Tibial artery (tissue), 4 donors: ENCODE data around the gene LAMA2.

Experiments
- DNase-seq, 2 donors: peaks; one replicate each; pipeline ENCODE4 v3.0.0-alpha.2; 2019
- H3K27ac ChIP-seq, 2 donors: fragments of 200-600 bp; sonication (generic) in 1 of 2; 1 replicate in 1 of 2; 2 replicates in 1 of 2; pipeline ENCODE4 v1.5.1; 2018 to 2019; ENCODE audit warnings: mild to moderate bottlenecking in 1 of 2
- H3K27me3 ChIP-seq, 2 donors: fragments of 200-600 bp; sonication (generic) in 1 of 2; one replicate each; pipeline versions ENCODE4 v1.5.1 to v1.6.0; 2016 to 2019
- H3K36me3 ChIP-seq, 3 donors: fragments of 200-600 bp; sonication (generic) in 2 of 3; one replicate each; pipeline ENCODE4 v1.5.1; 2016 to 2019; ENCODE audit warnings: mild to moderate bottlenecking in 2 of 3
- H3K4me1 ChIP-seq, 4 donors: fragments of 200-600 bp; sonication (generic) in 2 of 4; 1 replicate in 3 of 4; 2 replicates in 1 of 4; pipeline ENCODE4 v1.5.1; 2016 to 2019
- H3K4me3 ChIP-seq, 2 donors: fragments of 200-600 bp; sonication (generic) in 1 of 2; 1 replicate in 1 of 2; 2 replicates in 1 of 2; pipeline ENCODE4 v1.5.1; 2018 to 2019; ENCODE audit warnings: mild to moderate bottlenecking in 2 of 2
- H3K9me3 ChIP-seq, 3 donors: fragments of 200-600 bp; sonication (generic) in 1 of 3; one replicate each; pipeline ENCODE4 v1.5.1; 2016 to 2019
- intact Hi-C: fragments of 100-400 bp; cut with DNase I; formaldehyde crosslinking; loops from one replicate; pipeline ENCODE4 v1.15.0; 2023; ENCODE audit warnings: low total_unique reads
- TF ChIP-seq, protein P1 (sequence below), 2 experiments: fragments of 200-600 bp in 1 of 2; fragments of 450-650 bp in 1 of 2; IDR thresholded peaks; one replicate each; pipeline ENCODE4 v1.5.1; 2017 to 2019; ENCODE audit warnings: antibody characterized with exemption in 2 of 2, mild to moderate bottlenecking in 1 of 2, moderate library complexity in 1 of 2

Gene LAMA2

GRCh38 chr6:128886706-128887105 is 3.8 kb downstream of the LAMA2 start:
- DNase-seq, result no peak
- TF ChIP-seq, protein P1, sequence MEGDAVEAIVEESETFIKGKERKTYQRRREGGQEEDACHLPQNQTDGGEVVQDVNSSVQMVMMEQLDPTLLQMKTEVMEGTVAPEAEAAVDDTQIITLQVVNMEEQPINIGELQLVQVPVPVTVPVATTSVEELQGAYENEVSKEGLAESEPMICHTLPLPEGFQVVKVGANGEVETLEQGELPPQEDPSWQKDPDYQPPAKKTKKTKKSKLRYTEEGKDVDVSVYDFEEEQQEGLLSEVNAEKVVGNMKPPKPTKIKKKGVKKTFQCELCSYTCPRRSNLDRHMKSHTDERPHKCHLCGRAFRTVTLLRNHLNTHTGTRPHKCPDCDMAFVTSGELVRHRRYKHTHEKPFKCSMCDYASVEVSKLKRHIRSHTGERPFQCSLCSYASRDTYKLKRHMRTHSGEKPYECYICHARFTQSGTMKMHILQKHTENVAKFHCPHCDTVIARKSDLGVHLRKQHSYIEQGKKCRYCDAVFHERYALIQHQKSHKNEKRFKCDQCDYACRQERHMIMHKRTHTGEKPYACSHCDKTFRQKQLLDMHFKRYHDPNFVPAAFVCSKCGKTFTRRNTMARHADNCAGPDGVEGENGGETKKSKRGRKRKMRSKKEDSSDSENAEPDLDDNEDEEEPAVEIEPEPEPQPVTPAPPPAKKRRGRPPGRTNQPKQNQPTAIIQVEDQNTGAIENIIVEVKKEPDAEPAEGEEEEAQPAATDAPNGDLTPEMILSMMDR (IDR thresholded peaks at IDR 0.05), result no peak
- H3K4me1 ChIP-seq, result peaks cover 0 to 6% (median 2%) of the 10 kb centered on the region in 4 donors
- H3K36me3 ChIP-seq, result no peaks in the 10 kb centered on the region
- no peak overlapping the region for H3K27ac ChIP-seq
- no peaks in the 10 kb centered on the region for H3K27me3 ChIP-seq
- intact Hi-C loops, result no loop called here
- H3K9me3 ChIP-seq, result no peaks in the 10 kb centered on the region
- peak overlapping the region; percentile 51 to 52 for H3K4me3 ChIP-seq

DNA sequence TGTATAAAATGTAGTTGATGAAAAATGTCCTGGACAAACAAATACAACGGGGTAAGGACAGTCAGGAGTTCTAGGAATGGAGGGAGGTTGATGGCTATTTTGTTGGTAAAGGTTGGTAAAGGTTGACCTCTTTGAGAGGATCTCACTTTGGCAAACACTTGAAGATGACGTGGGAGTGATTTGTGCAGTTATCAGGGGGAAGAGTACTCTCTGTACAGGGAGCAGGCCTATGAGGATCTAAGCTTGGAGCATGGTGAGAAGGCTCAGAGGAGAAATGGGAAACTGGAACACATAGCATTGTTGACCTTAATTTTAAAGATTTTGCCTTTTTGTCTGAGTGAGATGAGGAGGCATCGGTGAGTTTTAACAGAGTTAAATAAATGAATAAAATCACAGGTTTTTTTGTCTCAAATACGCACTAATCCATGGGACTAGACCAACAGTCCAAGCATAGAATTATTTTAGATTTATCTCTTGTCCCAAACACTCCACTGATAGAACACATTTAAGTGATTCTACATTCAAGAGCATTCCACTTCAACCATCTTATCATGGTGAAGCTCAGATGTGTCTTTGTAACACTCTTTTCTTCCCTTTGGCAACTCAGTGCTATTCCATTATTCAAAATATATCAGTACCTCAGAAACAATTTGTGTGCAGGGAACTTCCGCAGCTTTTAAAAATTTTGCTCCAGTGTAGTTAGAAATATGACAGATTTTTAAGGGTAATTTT is 5.7 kb downstream of the LAMA2 start:
- Histone ChIP-seq H3K4me1 (no peaks in the 10 kb centered on the region), H3K9me3 (no peaks in the 10 kb centered on the region), H3K27me3 (no peaks in the 10 kb centered on the region), H3K4me3 (peak overlapping the region in 1 of 2 donors; percentile 12), H3K36me3 (no peaks in the 10 kb centered on the region), H3K27ac (no peak overlapping the region)
- TF ChIP-seq, protein P1 (IDR thresholded peaks at IDR 0.05), result no peak
- intact Hi-C loops, result no loop called here
- no peak for DNase-seq

GRCh38 chr6:128889870-128890269 is 6.9 kb downstream of the LAMA2 start:
- no peak for DNase-seq
- no peaks in the 10 kb centered on the region for H3K9me3 ChIP-seq
- no peaks in the 10 kb centered on the region for H3K4me1 ChIP-seq
- H3K27me3 ChIP-seq, result no peaks in the 10 kb centered on the region
- TF ChIP-seq, protein P1 (IDR thresholded peaks at IDR 0.05), result no peak
- intact Hi-C loops, result no loop called here
- H3K27ac ChIP-seq, result no peak overlapping the region
- no peak overlapping the region for H3K4me3 ChIP-seq
- H3K36me3 ChIP-seq, result no peaks in the 10 kb centered on the region

GRCh38 chr6:128892079-128892478 is 9.1 kb downstream of the LAMA2 start:
- Histone ChIP-seq H3K36me3 (no peaks in the 10 kb centered on the region), H3K9me3 (no peaks in the 10 kb centered on the region), H3K4me1 (no peaks in the 10 kb centered on the region), H3K4me3 (no peak overlapping the region), H3K27me3 (no peaks in the 10 kb centered on the region), H3K27ac (no peak overlapping the region)
- DNase-seq, result no peak
- intact Hi-C loops, result no loop called here
- TF ChIP-seq, protein P1 (IDR thresholded peaks at IDR 0.05), result no peak

DNA sequence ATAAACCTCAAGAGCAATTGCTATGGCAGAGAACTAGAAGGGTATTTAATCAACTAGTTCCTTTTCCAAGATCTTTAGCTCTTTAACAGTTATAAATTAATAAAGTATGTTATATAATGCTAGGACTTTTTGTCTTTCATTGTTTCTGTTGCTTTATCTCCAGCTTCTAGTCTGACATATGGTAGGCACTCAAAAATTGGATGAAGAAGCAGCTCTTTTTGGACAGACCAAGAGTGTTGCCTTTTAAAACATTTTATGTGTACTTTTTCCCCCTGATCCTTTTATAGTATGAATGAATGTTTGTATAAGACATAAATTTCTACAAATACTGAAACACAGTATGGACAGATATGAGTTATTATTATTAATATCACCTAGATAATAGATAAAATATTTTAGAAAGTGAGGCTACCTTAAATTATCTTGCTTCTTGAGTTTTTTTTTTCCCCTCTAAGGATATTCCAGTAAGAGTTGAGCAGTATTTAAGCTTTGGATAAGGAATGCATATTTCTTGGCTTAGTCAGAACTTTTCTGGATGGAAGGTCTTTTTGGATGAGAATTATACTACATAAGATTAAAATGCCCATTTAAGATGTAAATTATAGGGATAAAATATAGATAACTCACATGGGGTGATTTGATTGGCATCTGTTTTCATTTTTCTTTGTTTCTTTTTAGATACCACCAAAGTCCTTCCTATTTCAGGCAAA is 16.6 kb downstream of the LAMA2 start:
- Histone ChIP-seq H3K4me1 (no peaks in the 10 kb centered on the region), H3K4me3 (no peak overlapping the region), H3K27ac (no peak overlapping the region), H3K9me3 (no peaks in the 10 kb centered on the region), H3K27me3 (no peaks in the 10 kb centered on the region), H3K36me3 (no peaks in the 10 kb centered on the region)
- TF ChIP-seq, protein P1 (IDR thresholded peaks at IDR 0.05), result no peak
- no peak for DNase-seq
- intact Hi-C loops, result no loop called here
